ENCODE data around the gene ZNF688.
"Not testable (repeated sequence)": the region's sequence is repeated elsewhere in the genome, so short reads cannot be mapped to it uniquely, and the experiment has no call there.

Gene ZNF688

DNA sequence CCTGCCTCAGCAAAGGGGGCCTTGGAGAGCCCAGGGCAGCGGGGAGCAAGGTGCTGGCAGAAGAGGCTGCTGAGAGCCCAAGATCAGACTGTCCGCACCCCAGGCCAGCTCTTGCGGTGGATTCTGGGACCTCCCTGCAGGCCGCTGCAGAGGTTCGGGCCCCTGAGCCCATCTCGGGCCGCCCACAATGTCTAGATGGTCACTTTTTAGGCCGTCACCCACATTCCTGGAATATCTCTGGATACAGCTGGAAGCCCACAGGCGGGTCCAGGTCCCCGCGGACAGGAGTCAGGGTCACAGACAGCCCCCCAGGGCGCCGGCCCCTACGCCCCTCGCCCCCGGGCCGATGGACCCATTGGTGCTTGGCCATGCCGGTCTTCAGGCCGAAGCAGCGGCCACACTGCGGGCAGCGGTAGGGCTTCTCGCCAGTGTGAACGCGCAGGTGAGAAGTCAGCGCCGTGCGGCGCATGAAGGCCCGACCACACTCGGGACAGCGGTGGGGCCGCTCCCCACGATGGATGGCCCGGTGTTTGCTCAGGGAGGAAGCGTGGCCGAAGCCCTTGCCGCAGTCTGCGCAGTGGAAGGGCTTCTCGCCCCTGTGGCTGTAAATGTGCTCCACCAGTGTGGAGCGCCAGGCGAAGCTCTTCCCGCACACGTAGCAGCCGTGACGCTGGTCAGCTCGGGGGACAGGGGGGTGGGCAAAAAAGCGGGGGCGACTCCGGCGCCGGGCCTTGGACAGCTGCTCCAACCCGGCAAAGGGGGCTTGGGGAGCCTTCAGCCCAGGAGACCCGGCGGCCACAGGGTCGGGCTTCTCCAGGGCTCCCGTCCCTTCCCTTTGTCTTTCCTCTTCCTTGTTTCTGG is 39.0 kb downstream of the ZNF688 start:
- DNase-seq = no peak

DNA sequence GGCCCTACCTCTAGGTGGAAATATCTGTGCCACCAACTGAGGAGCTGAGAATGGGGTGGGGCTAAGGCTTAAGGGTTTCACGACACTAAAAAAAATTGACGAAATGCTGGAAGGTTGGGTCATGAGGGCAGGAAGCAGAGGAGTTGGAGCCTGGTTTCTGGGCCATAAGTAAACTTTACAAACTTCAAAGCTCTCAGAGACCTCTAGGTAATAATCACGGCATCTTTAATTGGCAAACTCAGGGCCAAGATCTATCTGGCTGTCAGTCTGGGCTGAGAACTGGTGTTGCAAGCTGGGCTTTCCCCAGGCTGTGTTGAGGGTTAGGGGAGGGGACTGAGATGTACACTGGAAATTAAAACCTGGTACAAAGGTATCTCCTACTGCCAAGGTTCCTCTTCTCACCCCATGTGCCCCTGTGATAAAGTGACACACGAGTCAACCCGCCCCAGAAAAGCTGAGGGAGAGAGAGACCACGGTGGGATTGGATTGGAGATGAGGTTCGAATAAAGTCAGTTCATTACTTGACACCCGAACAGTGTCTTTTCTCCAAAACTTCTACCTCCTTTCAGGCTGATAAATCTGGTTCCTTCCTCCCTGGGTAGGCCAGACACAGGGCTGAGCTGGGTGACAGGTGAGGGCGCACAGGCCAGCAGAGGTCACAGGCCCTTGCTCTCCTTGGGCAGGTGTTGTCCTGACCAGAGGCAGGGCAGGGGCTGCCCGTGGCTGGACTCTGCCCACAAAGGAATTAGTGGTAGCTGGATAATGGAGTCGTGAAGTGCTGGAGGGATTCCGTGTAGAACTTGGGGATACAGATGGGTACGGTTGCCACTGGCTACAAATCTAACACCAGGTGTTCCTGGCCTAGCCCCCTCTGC is 41.1 kb downstream of the ZNF688 start:
- DNase-seq = no peak

DNA sequence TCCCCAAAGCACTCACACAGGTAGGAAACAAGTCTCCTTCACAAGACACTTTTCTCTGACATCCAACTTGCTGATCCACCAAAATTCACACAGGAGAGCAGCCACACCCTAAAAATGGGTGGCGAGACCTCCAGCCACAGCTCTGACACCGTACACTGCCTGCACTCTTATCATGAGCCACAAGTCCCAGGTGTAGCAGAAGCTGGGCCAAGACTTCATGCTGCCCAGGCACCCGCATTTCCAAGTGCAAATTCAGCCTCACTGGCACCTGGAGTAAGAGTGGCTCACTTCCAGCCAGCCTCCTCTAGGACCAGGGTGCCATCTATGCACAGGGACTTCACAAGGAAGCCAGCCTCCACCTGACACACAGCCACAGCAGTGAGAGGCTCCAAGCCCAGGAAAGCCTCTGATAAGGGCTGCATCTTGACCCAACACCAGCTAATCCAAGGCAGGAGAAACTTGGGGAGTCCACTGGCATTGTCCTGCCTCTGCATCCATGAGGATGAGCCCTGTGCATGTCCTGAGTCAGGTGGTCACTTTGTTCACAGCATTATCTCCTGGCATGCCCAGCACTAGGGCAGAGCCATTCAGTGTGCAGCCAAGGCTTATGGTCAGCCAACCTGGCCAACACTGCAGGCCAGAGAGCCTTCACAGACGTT is 42.6 kb downstream of the ZNF688 start:
- no peak for DNase-seq

DNA sequence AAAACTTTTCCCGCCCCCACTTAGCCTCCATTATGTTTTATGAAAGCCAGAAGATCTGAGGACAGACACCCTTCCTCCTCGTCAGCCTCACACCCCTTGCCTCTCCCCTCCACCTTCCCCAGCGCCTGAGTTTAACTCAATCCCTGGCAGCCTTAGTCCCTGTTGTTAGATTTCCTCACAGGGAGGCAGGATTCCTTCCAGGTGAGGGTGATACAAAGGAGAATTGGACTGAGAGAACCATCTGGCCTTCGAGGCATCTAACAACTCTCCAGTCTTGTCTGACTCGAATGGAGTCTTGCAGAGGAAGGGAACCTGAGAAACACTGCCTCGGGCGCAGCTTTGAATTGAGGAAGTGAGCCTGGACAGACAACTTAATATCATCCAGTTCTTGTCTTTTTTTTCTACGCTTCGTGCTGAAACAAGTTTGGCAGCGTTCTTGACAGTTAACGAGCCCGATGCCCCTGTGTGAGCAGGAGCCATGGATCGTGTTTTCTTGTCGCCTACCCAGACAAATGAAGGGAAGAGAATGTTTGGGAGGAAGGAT is 43.8 kb downstream of the ZNF688 start:
- no peak for DNase-seq

DNA sequence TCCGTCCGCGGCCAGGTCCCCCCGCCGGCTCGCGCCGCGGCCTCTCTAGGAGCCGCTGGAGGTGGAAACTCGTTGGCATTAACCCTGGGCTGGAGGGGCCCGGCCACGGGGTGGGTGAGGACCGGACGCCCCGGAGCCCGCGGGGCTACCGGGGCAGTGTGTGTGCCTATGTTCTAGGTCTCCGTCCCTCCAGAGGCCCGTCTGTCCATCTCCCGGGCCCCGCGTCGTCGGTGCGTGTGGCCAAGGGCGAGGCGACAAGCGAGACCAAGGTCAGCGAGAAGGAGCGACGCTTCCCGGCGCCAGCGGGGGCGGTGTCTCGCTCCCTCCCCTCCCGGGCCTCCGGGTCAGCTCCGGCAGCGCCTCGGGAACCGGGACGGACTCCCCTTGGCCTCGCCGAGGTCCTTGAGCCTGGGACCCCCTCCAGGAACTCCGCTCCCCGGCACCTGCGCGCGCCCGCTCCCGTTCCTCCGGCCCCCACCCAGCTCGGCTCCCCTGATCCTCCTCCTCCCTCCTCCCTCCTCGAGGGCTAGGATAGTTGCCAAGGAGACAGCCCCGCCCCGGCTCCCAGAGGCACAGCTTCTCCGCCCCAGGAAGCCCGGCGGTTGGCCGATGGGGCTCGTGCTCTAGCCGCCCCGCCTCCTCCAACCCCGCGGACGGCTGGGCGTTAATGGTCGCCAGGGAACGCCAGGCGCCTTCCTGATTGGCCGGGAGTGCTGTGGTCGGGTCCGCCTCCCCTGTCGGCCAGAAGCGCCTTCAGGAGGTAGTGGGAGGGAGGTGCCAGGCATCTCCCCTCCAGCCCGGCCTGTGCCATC is 44.5 kb downstream of the ZNF688 start:
- DNase-seq = peak; percentile 86

DNA sequence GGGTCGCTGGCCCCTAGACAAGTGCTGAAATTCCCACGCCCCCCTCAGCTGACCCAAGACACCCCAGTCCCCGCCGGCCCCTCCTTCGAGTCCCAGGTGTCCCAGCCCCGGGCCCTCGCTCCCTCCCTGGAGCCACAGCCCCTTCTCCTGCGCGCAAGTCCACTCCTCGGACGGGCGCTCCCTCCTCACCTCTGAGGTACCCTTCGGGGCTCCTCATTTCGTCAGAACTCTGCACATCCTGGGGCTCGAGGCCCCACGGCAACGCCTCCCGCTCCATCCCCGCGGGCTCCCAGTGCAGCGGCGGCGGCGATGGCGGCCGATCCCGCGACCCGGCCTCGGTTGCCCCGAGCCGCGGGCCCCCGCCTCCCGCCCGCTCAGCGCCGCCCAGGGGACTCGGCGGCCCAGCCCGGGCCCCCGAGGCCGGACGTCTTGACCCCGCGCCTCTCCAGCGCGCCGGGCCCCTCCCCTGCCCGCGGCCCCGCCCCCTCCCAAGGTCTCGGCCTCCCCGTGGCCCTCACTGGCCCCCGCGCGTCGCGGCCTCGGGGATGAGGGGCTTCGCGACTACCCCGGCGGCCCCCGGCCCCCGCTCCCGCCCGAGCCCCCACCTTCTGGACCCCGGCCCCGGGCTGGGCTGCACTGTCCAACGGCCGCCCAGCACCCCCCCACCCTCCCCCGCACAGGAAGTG is 45.2 kb downstream of the ZNF688 start, which contains the start of gene ZNF768:
TSS of gene ZNF768 (minus strand) at position 430 of the 686 bp plus-strand sequence. CDS start at position 277, 153 bp downstream.
- DNase-seq = peak; percentile 1

DNA sequence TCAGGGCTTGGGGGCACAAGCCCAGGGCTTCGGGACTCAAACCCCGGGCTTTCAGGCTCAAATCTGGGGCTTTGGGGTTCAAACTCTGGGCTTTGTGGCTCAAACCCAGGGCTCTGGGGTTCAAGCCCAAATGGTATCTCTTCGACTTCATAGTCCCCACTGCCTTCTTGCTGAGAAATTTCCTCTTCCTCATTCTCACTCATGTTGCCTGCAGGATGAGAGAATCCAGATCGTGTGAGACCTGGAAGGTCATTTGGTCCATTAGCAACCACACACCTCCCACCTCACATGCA is 45.7 kb downstream of the ZNF688 start:
- no peak for DNase-seq

DNA sequence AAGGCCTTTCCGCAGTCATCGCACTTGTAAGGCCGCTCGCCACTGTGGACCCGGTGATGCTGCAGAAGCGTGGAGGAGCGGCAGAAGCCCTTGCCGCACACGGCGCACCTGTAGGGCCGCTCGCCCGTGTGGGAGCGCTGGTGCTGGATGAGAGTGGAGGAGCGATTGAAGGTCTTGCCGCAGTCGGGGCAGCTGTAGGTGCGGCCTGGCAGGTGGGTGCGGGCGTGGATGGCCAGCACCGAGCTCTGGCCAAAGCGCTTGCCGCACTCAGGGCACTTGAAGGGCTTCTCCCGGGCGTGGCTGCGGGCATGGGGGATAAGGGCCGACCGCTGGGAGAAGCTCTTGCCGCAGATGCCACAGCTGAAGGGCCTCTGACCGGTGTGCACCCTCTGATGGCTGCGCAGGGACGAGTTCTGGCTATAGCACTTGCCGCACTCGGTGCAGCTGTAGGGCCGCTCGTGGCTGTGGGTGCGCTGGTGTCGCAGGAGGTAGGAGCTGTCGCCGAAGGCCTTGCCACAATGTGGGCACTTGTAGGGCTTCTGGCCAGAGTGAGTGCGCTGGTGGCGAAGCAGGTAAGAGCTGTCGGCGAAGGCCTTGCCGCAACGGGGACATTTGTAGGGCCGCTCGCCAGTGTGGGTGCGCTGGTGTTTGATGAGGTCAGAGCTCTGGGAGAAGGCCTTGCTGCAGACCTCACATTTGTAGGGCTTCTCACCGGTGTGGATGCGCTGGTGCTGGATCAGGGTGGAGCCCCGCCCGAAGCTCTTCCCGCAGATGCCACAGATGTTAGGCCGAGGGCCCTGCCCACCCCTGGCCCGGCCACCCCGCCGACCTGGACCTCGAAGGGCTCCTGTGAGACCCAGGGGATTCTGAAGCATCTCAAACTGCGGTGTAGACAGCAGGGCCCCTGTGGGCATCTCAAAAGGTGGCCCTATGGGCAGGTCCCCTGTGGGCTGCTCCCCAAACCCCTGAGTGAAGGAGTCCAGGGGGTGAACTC is 46.6 kb downstream of the ZNF688 start:
- DNase-seq = no peak

DNA sequence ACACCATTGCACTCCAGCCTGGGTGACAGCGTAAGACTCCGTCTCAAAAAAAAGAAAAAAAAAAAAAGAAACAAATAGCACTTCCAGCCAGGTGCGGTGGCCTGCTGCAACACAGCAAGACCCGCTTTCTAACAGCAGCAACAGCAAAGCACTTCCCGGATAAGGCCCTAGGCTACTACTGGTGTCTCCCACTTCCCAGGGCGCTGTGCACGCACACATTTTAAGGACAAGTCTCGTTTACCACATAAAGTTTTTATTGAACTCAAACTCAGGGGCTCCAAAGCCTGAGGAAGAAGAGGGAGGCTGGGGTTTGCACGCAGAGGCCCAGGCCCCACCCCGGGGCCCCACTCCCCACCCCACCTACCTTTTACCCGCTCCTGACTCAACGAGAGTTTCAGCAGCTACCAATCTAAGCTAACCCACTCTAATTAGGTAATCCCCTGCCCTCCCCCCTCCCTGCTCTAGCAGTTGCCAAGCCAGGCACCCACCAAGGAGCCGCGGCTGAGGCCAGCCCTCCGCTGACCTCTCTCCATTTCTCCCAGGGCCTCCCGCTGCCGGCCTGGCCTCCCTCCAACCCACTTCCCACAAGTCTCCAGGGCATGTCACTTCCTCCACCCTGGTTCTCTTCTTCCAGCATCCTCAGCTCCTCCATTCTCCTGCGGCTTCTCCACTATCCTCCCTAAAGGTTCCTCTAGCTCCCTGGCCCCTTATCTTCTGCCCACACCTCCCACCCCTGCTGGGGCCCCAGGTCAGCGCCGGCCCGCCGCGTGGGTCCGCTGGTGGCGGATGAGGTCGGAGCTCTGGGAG is 47.5 kb downstream of the ZNF688 start:
- DNase-seq = no peak

DNA sequence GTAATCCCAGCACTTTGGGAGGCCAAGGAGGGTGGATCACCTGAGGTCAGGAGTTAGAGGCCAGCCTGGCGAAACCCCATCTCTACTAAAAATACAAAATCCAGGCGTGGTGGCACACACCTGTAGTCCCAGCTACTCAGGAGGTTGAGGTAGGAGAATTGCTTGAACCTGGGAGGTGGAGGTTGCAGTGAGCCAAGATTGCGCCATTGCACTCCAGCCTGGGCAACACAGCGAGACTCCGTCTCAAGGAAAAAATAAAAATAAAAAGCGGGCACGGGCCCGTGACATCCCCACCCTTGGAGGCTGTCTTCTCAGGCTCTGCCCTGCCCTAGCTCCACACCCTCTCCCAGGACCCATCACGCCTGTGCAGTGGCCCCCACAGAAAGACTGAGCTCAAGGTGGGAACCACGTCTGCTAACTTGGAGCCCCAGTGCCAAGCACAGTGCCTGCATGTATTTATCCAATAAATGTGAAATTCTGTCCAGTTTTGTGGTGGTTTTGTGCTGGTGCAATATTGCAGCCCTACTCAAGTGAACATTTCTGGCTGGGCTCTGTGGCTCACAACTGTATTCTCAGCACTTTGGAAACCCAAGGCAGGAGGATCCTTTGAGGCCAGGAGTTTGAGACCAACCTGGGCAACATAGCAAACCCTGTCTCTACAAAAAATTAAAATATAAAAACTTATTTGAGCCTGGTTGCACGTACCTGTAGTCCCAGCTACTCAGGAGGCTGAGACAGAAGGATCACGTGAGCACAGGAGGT is 48.6 kb downstream of the ZNF688 start:
- not testable (repeated sequence) for DNase-seq

DNA sequence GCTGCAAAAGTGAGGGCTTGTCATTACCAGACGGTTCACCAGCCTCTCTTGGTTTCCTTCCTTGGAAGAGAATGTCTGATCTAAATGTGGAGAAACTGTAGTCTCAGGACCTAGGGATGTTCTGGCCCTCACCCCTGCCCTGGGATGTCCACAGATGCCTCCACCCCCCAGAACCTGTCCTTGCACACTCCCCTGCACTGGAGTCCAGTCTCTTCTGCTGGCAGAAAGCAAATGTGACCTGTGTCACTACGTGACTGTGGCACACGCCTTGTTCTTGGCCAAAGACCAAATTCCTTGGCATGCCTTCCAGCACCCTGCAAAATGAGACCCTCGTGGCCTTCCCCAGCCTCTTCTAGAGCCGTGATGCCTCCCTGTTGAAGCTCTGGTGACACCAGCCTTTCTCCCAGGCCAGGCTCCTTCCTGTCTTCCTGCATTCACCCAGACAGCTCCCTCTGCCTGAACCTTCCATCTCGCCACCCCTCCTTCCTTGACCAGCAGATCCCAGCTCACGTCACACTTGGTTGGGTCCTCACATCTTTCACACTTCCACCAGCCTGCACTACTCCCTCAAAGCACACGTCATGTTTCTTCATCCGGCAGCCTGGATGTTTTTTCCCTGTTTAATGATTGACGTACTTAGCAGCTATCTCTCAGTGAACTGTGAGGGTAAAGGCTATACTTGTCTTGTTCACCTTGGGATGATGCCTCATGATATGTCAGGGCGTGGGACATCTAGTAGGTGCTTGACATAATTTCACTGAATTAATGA is 49.5 kb downstream of the ZNF688 start:
- DNase-seq = no peak

DNA sequence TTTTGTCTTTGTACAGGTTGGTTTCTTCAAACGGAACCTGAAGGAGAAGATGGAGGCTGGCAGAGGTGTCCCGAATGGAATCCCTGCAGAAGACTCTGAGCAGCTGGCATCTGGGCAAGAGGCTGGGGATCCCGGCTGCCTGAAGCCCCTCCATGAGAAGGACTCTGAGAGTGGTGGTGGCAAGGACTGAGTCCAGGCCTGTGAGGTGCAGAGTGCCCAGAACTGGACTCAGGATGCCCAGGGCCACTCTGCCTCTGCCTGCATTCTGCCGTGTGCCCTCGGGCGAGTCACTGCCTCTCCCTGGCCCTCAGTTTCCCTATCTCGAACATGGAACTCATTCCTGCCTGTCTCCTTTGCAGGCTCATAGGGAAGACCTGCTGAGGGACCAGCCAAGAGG is 50.0 kb downstream of the ZNF688 start:
- no peak for DNase-seq

All from NCI-H1694 (cell line).